ENCODE results near the gene ARL16. TPM values are rescaled to one million over a fixed set of nuclear protein-coding genes. Genes with fewer than 3 reads are reported as not detected.
"Not testable (repeated sequence)": the region's sequence is repeated elsewhere in the genome, so short reads cannot be mapped to it uniquely, and the experiment has no call there.

Gene ARL16
- total RNA-seq, 2 experiments from 2014 or later = 17.7 to 18.5 TPM

GRCh38 chr17:81684442-81684911, 880 bp upstream of the ARL16 start:
- ChIA-PET CTCF (interaction anchor here (0.9 to 5.3 kb wide), 6 partner anchors 9 to 19 kb away, joined by 3 to 26 read pairs (median 4); partner anchors contain the start of gene MRPL12), POLR2A (interaction anchor here (0.6 to 1.8 kb wide), 6 partner anchors 9 to 43 kb away, joined by 3 to 13 read pairs (median 4); partner anchors contain the start of gene MRPL12)

- POLR2A ChIA-PET = interaction anchor here (0.6 to 1.8 kb wide), 10 partner anchors 13 to 460 kb away, joined by 3 to 13 read pairs (median 5); partner anchors contain the start of genes CCDC137, CEP131 and MRPL12
- CTCF ChIA-PET = interaction anchor here (1.1 to 5.3 kb wide), 5 partner anchors 11 to 131 kb away, joined by 3 to 26 read pairs (median 5); partner anchors contain the start of genes FAAP100 and MRPL12
Observed at GRCh38 chr17:81683208-81683583, 401 bp downstream of the ARL16 start.

- ChIA-PET POLR2A (interaction anchor here (0.9 to 1.8 kb wide), 7 partner anchors 17 to 460 kb away, joined by 3 to 13 read pairs (median 5); partner anchors contain the start of genes CEP131 and MRPL12), CTCF (interaction anchor here (0.6 to 5.3 kb wide), 6 partner anchors 10 to 130 kb away, joined by 3 to 26 read pairs (median 4); partner anchors contain the start of genes FAAP100 and MRPL12)
Observed at GRCh38 chr17:81682565-81683207, 911 bp downstream of the ARL16 start.

- CTCF ChIA-PET = interaction anchor here (2.0 to 5.3 kb wide), 2 partner anchors 14 to 21 kb away, joined by 5 to 26 read pairs; partner anchors contain the start of gene MRPL12
- POLR2A ChIA-PET = no interaction called here
Observed at GRCh38 chr17:81681672-81682071, 1.9 kb downstream of the ARL16 start.

- POLR2A ChIA-PET = no interaction called here
- CTCF ChIA-PET = interaction anchor here (0.7 kb wide), 1 partner anchor 11 kb away, joined by 3 read pairs; no protein-coding TSS in a partner anchor
Observed at GRCh38 chr17:81680150-81680549, 3.4 kb downstream of the ARL16 start.

- ChIA-PET POLR2A (no interaction called here), CTCF (no interaction called here)
Observed at GRCh38 chr17:81676906-81677305, 6.7 kb downstream of the ARL16 start.

- CTCF ChIA-PET = interaction anchor here (0.8 to 1.4 kb wide), 4 partner anchors 11 to 27 kb away, joined by 3 to 4 read pairs (median 3); partner anchors contain the start of gene MRPL12
- POLR2A ChIA-PET = not testable (repeated sequence)
Observed at GRCh38 chr17:81675515-81676221, 7.9 kb downstream of the ARL16 start.

- ChIA-PET POLR2A (interaction anchor here (0.6 kb wide), 1 partner anchor 153 kb away, joined by 8 read pairs; no protein-coding TSS in a partner anchor), CTCF (interaction anchor here (1.1 kb wide), 1 partner anchor 11 kb away, joined by 3 read pairs; no protein-coding TSS in a partner anchor)
Observed at GRCh38 chr17:81673561-81674258, 9.9 kb downstream of the ARL16 start.

- POLR2A ChIA-PET = interaction anchor here (0.6 kb wide), 1 partner anchor 153 kb away, joined by 8 read pairs; no protein-coding TSS in a partner anchor
- CTCF ChIA-PET = interaction anchor here (1.5 kb wide), 1 partner anchor 11 kb away, joined by 4 read pairs; the partner anchor contains the start of genes ARL16 and HGS
Observed at GRCh38 chr17:81672954-81673353, 10.6 kb downstream of the ARL16 start.

- POLR2A ChIA-PET = no interaction called here
- CTCF ChIA-PET = interaction anchor here (1.5 kb wide), 1 partner anchor 11 kb away, joined by 4 read pairs; the partner anchor contains the start of genes ARL16 and HGS
Observed at GRCh38 chr17:81672504-81672903, 11.1 kb downstream of the ARL16 start.

GRCh38 chr17:81667754-81668153, 15.8 kb downstream of the ARL16 start:
- ChIA-PET POLR2A (no interaction called here), CTCF (interaction anchor here (1.7 kb wide), 1 partner anchor 18 kb away, joined by 5 read pairs; no protein-coding TSS in a partner anchor)

GRCh38 chr17:81666342-81667191, 17.0 kb downstream of the ARL16 start, which contains the start of the genes CCDC137 and OXLD1:
TSS of gene CCDC137 (plus strand) at chr17:81666737. CDS start at chr17:81666767, 30 bp downstream.
TSS of gene OXLD1 (minus strand) at chr17:81666605. CDS start at chr17:81666577, 28 bp downstream.
- CTCF ChIA-PET = no interaction called here
- POLR2A ChIA-PET = interaction anchor here (0.5 to 1.5 kb wide), 6 partner anchors 17 to 193 kb away, joined by 3 to 6 read pairs (median 3); partner anchors contain the start of genes ARL16, HGS and MRPL12

GRCh38 chr17:81666092-81666341, 17.6 kb downstream of the ARL16 start:
- ChIA-PET CTCF (interaction anchor here (0.7 to 0.9 kb wide), 2 partner anchors 13 to 18 kb away, joined by 3 to 8 read pairs; partner anchors contain the start of genes ARL16 and HGS), POLR2A (interaction anchor here (0.6 to 1.5 kb wide), 4 partner anchors 17 to 194 kb away, joined by 3 to 5 read pairs (median 4); partner anchors contain the start of genes ARL16, HGS and MRPL12)

- CTCF ChIA-PET = interaction anchor here (0.7 to 1.6 kb wide), 4 partner anchors 10 to 153 kb away, joined by 3 to 8 read pairs (median 3); partner anchors contain the start of genes ACTG1, ARL16 and HGS
Observed at GRCh38 chr17:81665205-81666091, 18.1 kb downstream of the ARL16 start.

GRCh38 chr17:81664051-81664470, 19.5 kb downstream of the ARL16 start:
- CTCF ChIA-PET = interaction anchor here (1.1 to 1.6 kb wide), 2 partner anchors 11 to 152 kb away, joined by 3 read pairs; partner anchors contain the start of gene ACTG1

More at GRCh38 chr17:81665205-81666091, 18.1 kb downstream of the ARL16 start:
- POLR2A ChIA-PET = interaction anchor here (0.6 to 1.5 kb wide), 6 partner anchors 14 to 194 kb away, joined by 3 to 5 read pairs (median 4); partner anchors contain the start of genes ARL16, HGS, MRPL12 and SLC25A10

GRCh38 chr17:81662002-81662401, 21.6 kb downstream of the ARL16 start:
- ChIA-PET CTCF (interaction anchor here (1.1 kb wide), 1 partner anchor 13 kb away, joined by 3 read pairs; no protein-coding TSS in a partner anchor), POLR2A (no interaction called here)

More at GRCh38 chr17:81664051-81664470, 19.5 kb downstream of the ARL16 start:
- POLR2A ChIA-PET = interaction anchor here (0.5 to 0.8 kb wide), 2 partner anchors 21 to 252 kb away, joined by 3 to 4 read pairs; no protein-coding TSS in a partner anchor
